Upper lobe of left lung (tissue), 6 donors: ENCODE measurements around the gene MARK1. TPM values are rescaled to one million over a fixed set of nuclear protein-coding genes. Genes with fewer than 3 reads are reported as not detected.

Experiments
- ATAC-seq, 2 donors: fragments of 200-7000 bp; cut with Tn5 transposase; one replicate each; pipeline ENCODE4 v1.9.1; 2022; ENCODE audit warnings: mild to moderate bottlenecking in 2 of 2, moderate library complexity in 2 of 2; ENCODE audit not compliant: low FRiP score in 2 of 2
- DNase-seq, 2 donors: peaks; one replicate each; pipeline ENCODE4 v3.0.0-alpha.2; 2019 to 2020
- H3K27ac ChIP-seq, 4 donors: fragments of 200-600 bp; sonication (generic); one replicate each; pipeline ENCODE4 v1.5.1; 2016 to 2019
- H3K27me3 ChIP-seq, 4 donors: fragments of 200-600 bp; sonication (generic); one replicate each; pipeline ENCODE4 v1.5.1; 2017 to 2019
- H3K36me3 ChIP-seq, 4 donors: fragments of 200-600 bp; sonication (generic); one replicate each; pipeline ENCODE4 v1.5.1; 2016 to 2019
- H3K4me1 ChIP-seq, 4 donors: fragments of 200-600 bp; sonication (generic); one replicate each; pipeline ENCODE4 v1.5.1; 2018 to 2019
- H3K4me3 ChIP-seq, 4 donors: fragments of 200-600 bp; sonication (generic); one replicate each; pipeline ENCODE4 v1.5.1; 2017 to 2019; ENCODE audit warnings: mild to moderate bottlenecking in 2 of 4, moderate library complexity in 1 of 4
- H3K9me3 ChIP-seq, 4 donors: fragments of 200-600 bp; sonication (generic); one replicate each; pipeline ENCODE4 v1.5.1; 2018 to 2019
- CTCF ChIP-seq, 6 experiments: fragments of 450-650 bp in 4 of 6; fragments of 200-600 bp in 2 of 6; sonication (generic) in 2 of 6; IDR thresholded peaks; one replicate each; pipeline ENCODE4 v1.5.1; 2016 to 2019; ENCODE audit warnings: antibody characterized with exemption in 6 of 6
- EP300 ChIP-seq, 4 donors: sonication (generic); formaldehyde crosslinking; IDR thresholded peaks; one replicate each; pipeline ENCODE4 v1.5.1; 2017; ENCODE audit warnings: antibody characterized with exemption in 4 of 4, control low read depth in 2 of 4
- POLR2A ChIP-seq, 4 donors: fragments of 450-650 bp; IDR thresholded peaks; one replicate each; pipeline ENCODE4 v1.5.1; 2016 to 2017; ENCODE audit warnings: antibody characterized with exemption in 4 of 4, mild to moderate bottlenecking in 2 of 4
- POLR2AphosphoS5 ChIP-seq, 2 donors: sonication (generic); formaldehyde crosslinking; IDR thresholded peaks; one replicate each; pipeline ENCODE4 v1.5.1; 2017; ENCODE audit warnings: antibody characterized with exemption in 2 of 2
- WGBS, 2 donors: methylation state at CpG; one replicate each; pipeline ENCODE4 v1.1.5; 2017 to 2018; 5-methylcytosine and 5-hydroxymethylcytosine counted together
- total RNA-seq, 6 donors: library from RNA; depleted of rRNA in 4 of 6; stranded (reverse); fragments of >200 nt in 4 of 6; gene quantifications; one replicate each; pipeline versions ENCODE4 v1.1.0 to v1.2.1, GENCODE V29; 2016 to 2021
- donor health status: DM: no; HTN: no; CAD: no; lungs with moderate emphysema.
- donor health status: DM: no; HTN: yes; CAD: no; lungs with severe emphysema.

The MARK1 gene
- total RNA-seq, 6 donors from 2014 or later = 1.0 to 3.6 (median 1.8) TPM

GRCh38 chr1:220696226-220696862 is 168.4 kb downstream of the MARK1 start:
- Histone ChIP-seq H3K9me3 (no peaks in the 10 kb centered on the region), H3K27me3 (no peaks in the 10 kb centered on the region), H3K4me1 (peaks cover 2 to 6% (median 4%) of the 10 kb centered on the region in 4 donors), H3K36me3 (peaks cover 0 to 16% (median 7%) of the 10 kb centered on the region in 4 donors), H3K27ac (no peak overlapping the region), H3K4me3 (no peak overlapping the region)
- no peak for TF ChIP-seq CTCF (IDR thresholded peaks at IDR 0.05)
- no peak for TF ChIP-seq POLR2AphosphoS5 (IDR thresholded peaks at IDR 0.05)
- TF ChIP-seq EP300 (IDR thresholded peaks at IDR 0.05) = no peak
- TF ChIP-seq POLR2A (IDR thresholded peaks at IDR 0.05) = no peak
- 95 to 96% methylated on average over 16 of the region's 16 CpGs for WGBS, 2 donors
- DNase-seq (no peak), ATAC-seq (no peak)

GRCh38 chr1:220696863-220697231 is 168.9 kb downstream of the MARK1 start:
- Histone ChIP-seq H3K27ac (no peak overlapping the region), H3K27me3 (no peaks in the 10 kb centered on the region), H3K9me3 (no peaks in the 10 kb centered on the region), H3K4me1 (peaks cover 0 to 1% (median under 1%) of the 10 kb centered on the region in 4 donors), H3K36me3 (peaks cover 0 to 16% (median 7%) of the 10 kb centered on the region in 4 donors), H3K4me3 (no peak overlapping the region)
- no peak for ATAC-seq
- WGBS, 2 donors = 78 to 79% methylated on average over 9 of the region's 9 CpGs
- no peak for DNase-seq
- TF ChIP-seq POLR2AphosphoS5 (IDR thresholded peaks at IDR 0.05) (no peak), CTCF (IDR thresholded peaks at IDR 0.05) (no peak), EP300 (IDR thresholded peaks at IDR 0.05) (no peak), POLR2A (IDR thresholded peaks at IDR 0.05) (no peak)

- no peak overlapping the region for H3K4me3 ChIP-seq
- no peaks in the 10 kb centered on the region for H3K9me3 ChIP-seq
- no peaks in the 10 kb centered on the region for H3K4me1 ChIP-seq
- H3K27ac ChIP-seq = no peak overlapping the region
- no peak for ATAC-seq
- WGBS, 2 donors = 83 to 90% methylated on average over 6 of the region's 6 CpGs
- TF ChIP-seq POLR2A (IDR thresholded peaks at IDR 0.05) (no peak), CTCF (IDR thresholded peaks at IDR 0.05) (no peak), EP300 (IDR thresholded peaks at IDR 0.05) (no peak), POLR2AphosphoS5 (IDR thresholded peaks at IDR 0.05) (no peak)
- no peak for DNase-seq
- H3K36me3 ChIP-seq = peaks cover 0 to 16% (median 7%) of the 10 kb centered on the region in 4 donors
- no peaks in the 10 kb centered on the region for H3K27me3 ChIP-seq
Observed at GRCh38 chr1:220697326-220697725, 169.4 kb downstream of the MARK1 start.

GRCh38 chr1:220698607-220699016 is 170.7 kb downstream of the MARK1 start:
- 83 to 87% methylated on average over 5 of the region's 5 CpGs for WGBS, 2 donors
- Histone ChIP-seq H3K9me3 (no peaks in the 10 kb centered on the region), H3K4me1 (peaks cover 0 to 3% (median 0%) of the 10 kb centered on the region in 4 donors), H3K4me3 (no peak overlapping the region), H3K36me3 (peaks cover 0 to 16% (median 7%) of the 10 kb centered on the region in 4 donors), H3K27me3 (no peaks in the 10 kb centered on the region), H3K27ac (no peak overlapping the region)
- TF ChIP-seq POLR2AphosphoS5 (IDR thresholded peaks at IDR 0.05) = no peak
- TF ChIP-seq POLR2A (IDR thresholded peaks at IDR 0.05) = no peak
- no peak for TF ChIP-seq EP300 (IDR thresholded peaks at IDR 0.05)
- TF ChIP-seq CTCF (IDR thresholded peaks at IDR 0.05) = no peak
- DNase-seq = no peak
- ATAC-seq = no peak

GRCh38 chr1:220699044-220699443 is 171.1 kb downstream of the MARK1 start:
- Histone ChIP-seq H3K27me3 (no peaks in the 10 kb centered on the region), H3K36me3 (peaks cover 0 to 16% (median 7%) of the 10 kb centered on the region in 4 donors), H3K27ac (no peak overlapping the region), H3K9me3 (no peaks in the 10 kb centered on the region), H3K4me1 (peaks cover 0 to 3% (median 0%) of the 10 kb centered on the region in 4 donors), H3K4me3 (no peak overlapping the region)
- DNase-seq = no peak
- TF ChIP-seq EP300 (IDR thresholded peaks at IDR 0.05) (no peak), CTCF (IDR thresholded peaks at IDR 0.05) (no peak)
- 78% methylated on average over 3 of the region's 3 CpGs for WGBS, 2 donors
- no peak for ATAC-seq
